GM12878 (cell line): ENCODE measurements around the gene RALGAPA2. TPM values are rescaled to one million over a fixed set of nuclear protein-coding genes. Genes with fewer than 3 reads are reported as not detected.
A peak's percentile ranks its signal among the peaks of the same experiment; 100 is the strongest.

ENCODE experiments used
- ATAC-seq: fragments of 200-7000 bp; cut with Tn5 transposase; 3 replicates; pipeline ENCODE4 v1.9.1; 2020; ENCODE audit warnings: mild to moderate bottlenecking, moderate library complexity
- BruUV-seq: library from RNA; stranded (reverse); fragments of 400-500 nt; replicated peaks from 2 replicates; lab custom pipeline; 2021; lab: Mats Ljungman, UMichigan
- CTCF ChIA-PET: fragments of 300-600 bp; sonication (Branson Sonifier 250); formaldehyde crosslinking; extraction: SDS; loops from one replicate; lab custom pipeline; 2021; ENCODE audit warnings: inconsistent platforms; lab: Yijun Ruan, JAX
- POLR2A ChIA-PET: fragments of 350-600 bp; formaldehyde crosslinking; extraction: SDS; loops from one replicate; lab custom pipeline; 2021; ENCODE audit warnings: inconsistent platforms; lab: Charles Lee
- RAD21 ChIA-PET: fragments of 300-600 bp; sonication (Branson Sonifier 250); formaldehyde crosslinking; loops from one replicate; lab custom pipeline; 2023; ENCODE audit warnings: antibody characterized with exemption; ENCODE audit not compliant: unreplicated experiment; lab: Charles Lee
- SMC1A ChIA-PET: fragments of 300-600 bp; sonication (Branson Sonifier 250); formaldehyde crosslinking; loops from one replicate; lab custom pipeline; 2023; ENCODE audit not compliant: unreplicated experiment, uncharacterized antibody; lab: Charles Lee
- DNase-seq: peaks from one replicate; pipeline ENCODE4 v3.0.0-alpha.2; 2011; ENCODE audit warnings: low read depth, low spot score
- FAIRE-seq: peaks from 3 replicates; lab custom pipeline; 2011; peaks lifted over from hg19 to GRCh38; lab: Jason Lieb, UNC
- H2AFZ ChIP-seq: 2 replicates; pipeline ENCODE4 v1.6.0; 2011; ENCODE audit warnings: low read depth, low read length, control low read depth; ENCODE audit not compliant: control insufficient read depth
- H3K27ac ChIP-seq: 2 replicates; pipeline ENCODE4 v1.5.1; 2011; ENCODE audit warnings: control low read depth; ENCODE audit not compliant: control insufficient read depth, insufficient read depth
- H3K27me3 ChIP-seq, 2 experiments: replicated peaks in 1 of 2; 2 replicates each; pipeline versions ENCODE4 v1.6.0 to v1.6.1; 2011; ENCODE audit warnings: low read length in 1 of 2; ENCODE audit not compliant: control insufficient read depth in 2 of 2, insufficient read depth in 2 of 2
- H3K36me3 ChIP-seq, 2 experiments: 2 replicates each; pipeline ENCODE4 v1.5.1; 2011; ENCODE audit warnings: low read length in 1 of 2; ENCODE audit not compliant: control insufficient read depth in 2 of 2, insufficient read depth in 2 of 2
- H3K4me1 ChIP-seq: 2 replicates; pipeline ENCODE4 v1.6.1; 2011; ENCODE audit warnings: mild to moderate bottlenecking, low read length, moderate library complexity, mixed read lengths; ENCODE audit not compliant: control insufficient read depth, insufficient read depth
- H3K4me2 ChIP-seq: 2 replicates; pipeline ENCODE4 v1.6.0; 2011; ENCODE audit warnings: control low read depth; ENCODE audit not compliant: control insufficient read depth, insufficient read depth
- H3K4me3 ChIP-seq: fragments of 200-600 bp; sonication (generic); 2 replicates; pipeline ENCODE4 v1.5.1; 2016
- H3K79me2 ChIP-seq: 2 replicates; pipeline ENCODE4 v1.6.0; 2011; ENCODE audit warnings: low read length; ENCODE audit not compliant: control insufficient read depth, insufficient read depth
- H3K9ac ChIP-seq: 2 replicates; pipeline ENCODE4 v1.8.0; 2011; ENCODE audit warnings: low read length, control low read depth, mixed read lengths; ENCODE audit not compliant: control insufficient read depth, insufficient read depth
- H3K9me3 ChIP-seq: replicated peaks from 3 replicates; pipeline ENCODE4 v1.5.1; 2011; ENCODE audit warnings: mild to moderate bottlenecking, low read length; ENCODE audit not compliant: control insufficient read depth, insufficient read depth
- H4K20me1 ChIP-seq: 2 replicates; pipeline ENCODE4 v1.6.0; 2011; ENCODE audit not compliant: control insufficient read depth, insufficient read depth
- BACH1 ChIP-seq: fragments of 450-650 bp; IDR thresholded peaks from 2 replicates; pipeline ENCODE4 v1.6.1; 2017; ENCODE audit warnings: mild to moderate bottlenecking, borderline replicate concordance
- EGR1 ChIP-seq, 2 experiments: IDR thresholded peaks; 1 replicate in 1 of 2; 2 replicates in 1 of 2; pipeline ENCODE4 v1.6.1; 2011 to 2012; ENCODE audit warnings: low read depth in 2 of 2, low read length in 2 of 2, borderline replicate concordance in 1 of 2, mild to moderate bottlenecking in 1 of 2, moderate library complexity in 1 of 2
- IRF3 ChIP-seq: fragments of 450-650 bp; IDR thresholded peaks from 2 replicates; pipeline ENCODE4 v1.6.1; 2014; ENCODE audit warnings: mild to moderate bottlenecking
- NR2F1 ChIP-seq: fragments of 450-650 bp; conservative IDR thresholded peaks from 2 replicates; pipeline ENCODE4 v1.6.1; 2017; ENCODE audit warnings: mild to moderate bottlenecking
- RB1 ChIP-seq: fragments of 450-650 bp; formaldehyde crosslinking; IDR thresholded peaks from 2 replicates; pipeline ENCODE4 v1.6.1; 2017; ENCODE audit warnings: mild to moderate bottlenecking, borderline replicate concordance
- RELB ChIP-seq: fragments of 450-650 bp; IDR thresholded peaks from 2 replicates; pipeline ENCODE4 v1.6.1; 2017; ENCODE audit warnings: low read depth, mild to moderate bottlenecking, moderate library complexity
- STAT3 ChIP-seq: IDR thresholded peaks from 2 replicates; pipeline ENCODE4 v1.6.1; 2011; ENCODE audit warnings: low read depth, low read length, improper control_type of control experiment
- YY1 ChIP-seq: IDR thresholded peaks from 2 replicates; pipeline ENCODE4 v1.6.1; 2011; ENCODE audit warnings: low read depth, mild to moderate bottlenecking, low read length
- WGBS: methylation state at CpG from one replicate; pipeline ENCODE4 v1.1.6; 2016; ENCODE audit warnings: low lambda C conversion rate; ENCODE audit not compliant: insufficient replicate concordance, insufficient coverage; ENCODE audit errors: missing lambda C conversion rate; 5-methylcytosine and 5-hydroxymethylcytosine counted together
- in situ Hi-C: fragments of 300-500 bp; cut with MboI; formaldehyde crosslinking; loops from 9 replicates; pipeline ENCODE4 v1.14.3; 2018; ENCODE audit warnings: mixed read lengths
- intact Hi-C: fragments of 100-400 bp; cut with micrococcal nuclease; formaldehyde crosslinking; loops from one replicate; pipeline ENCODE4 v1.14.2; 2022; ENCODE audit not compliant: unreplicated experiment
- polyA plus RNA-seq, 11 experiments: library from polyadenylated mRNA; depleted of rRNA in 4 of 11; unstranded in 6 of 11; stranded (reverse) in 5 of 11; fragments of >200 nt; fragmentation: Nextera tagmentation in 4 of 11; fragmentation: Illumina TruSeq in 1 of 11; extraction: Ambion mirVana in 4 of 11; extraction: Trizol in 1 of 11; gene quantifications; 1 replicate in 1 of 11; 2 replicates in 10 of 11; pipeline versions ENCODE4 v1.2.1 to v1.2.3, GENCODE V29; 2011 to 2016; ENCODE audit warnings: inconsistent platforms in 2 of 11, missing spikeins in 2 of 11, low read depth in 1 of 11
- total RNA-seq, 4 experiments: library from RNA; depleted of rRNA in 3 of 4; stranded (reverse); fragments of >200 nt in 3 of 4; fragmentation: Illumina TruSeq in 1 of 4; extraction: Trizol in 1 of 4; gene quantifications; 2 replicates each; pipeline versions ENCODE4 v1.2.1 to v1.2.3, GENCODE V29; 2013 to 2021

RALGAPA2 gene
- total and polyA plus RNA-seq, 10 of the 15 experiments (the other 5 are each of a cell fraction or from before 2014, with no cell fraction given), result 2.9 to 29.4 (median 19.6) TPM

GRCh38 chr20:20641783-20642182 is 70.7 kb downstream of the RALGAPA2 start:
- no peak overlapping the region for H3K4me3 ChIP-seq
- BruUV-seq, result no TSS peak
- no peaks in the 10 kb centered on the region for H3K4me1 ChIP-seq
- 94% methylated on average over 1 of the region's 2 CpGs for WGBS
- H3K27me3 ChIP-seq, result no peaks in the 10 kb centered on the region
- H3K9me3 ChIP-seq, result no peaks in the 10 kb centered on the region
- H3K4me2 ChIP-seq, result no peak overlapping the region
- TF ChIP-seq STAT3, result no peak
- FAIRE-seq (no peak), ATAC-seq (no peak), DNase-seq (no peak)
- no peaks in the 10 kb centered on the region for H4K20me1 ChIP-seq
- in situ Hi-C loops, result no loop called here
- ChIA-PET SMC1A (interaction anchor here (0.8 kb wide), 1 partner anchor 17 kb away, joined by 3 read pairs; no protein-coding TSS in a partner anchor), POLR2A (no interaction called here), CTCF (interaction anchor here (1.1 to 1.8 kb wide), 2 partner anchors 14 to 48 kb away, joined by 3 to 6 read pairs; no protein-coding TSS in a partner anchor), RAD21 (no interaction called here)
- no peak overlapping the region for H3K27ac ChIP-seq
- H3K36me3 ChIP-seq, result peaks cover 2 to 12% of the 10 kb centered on the region in 2 experiments; a peak in 3 of 4 replicates
- H3K79me2 ChIP-seq, result no peaks in the 10 kb centered on the region
- H2AFZ ChIP-seq, result no peak overlapping the region
- intact Hi-C loops, result no loop called here
- H3K9ac ChIP-seq, result no peak overlapping the region

GRCh38 chr20:20638878-20639277 is 73.6 kb downstream of the RALGAPA2 start:
- Histone ChIP-seq H4K20me1 (no peaks in the 10 kb centered on the region), H3K9ac (no peak overlapping the region), H3K4me2 (no peak overlapping the region), H3K9me3 (no peaks in the 10 kb centered on the region), H3K79me2 (no peaks in the 10 kb centered on the region), H2AFZ (no peak overlapping the region), H3K4me3 (no peak overlapping the region), H3K36me3 (peaks cover 8 to 19% of the 10 kb centered on the region in 2 experiments), H3K4me1 (no peaks in the 10 kb centered on the region), H3K27ac (no peak overlapping the region), H3K27me3 (no peaks in the 10 kb centered on the region)
- in situ Hi-C loops, result no loop called here
- intact Hi-C loops, result no loop called here
- ChIA-PET RAD21 (no interaction called here), CTCF (interaction anchor here (1.5 kb wide), 1 partner anchor 27 kb away, joined by 5 read pairs; no protein-coding TSS in a partner anchor), POLR2A (no interaction called here), SMC1A (no interaction called here)
- DNase-seq (no peak), ATAC-seq (peak; percentile 46; the same call in 2 of the 3 replicates), FAIRE-seq (no peak)
- WGBS, result 73% methylated on average over 2 of the region's 2 CpGs
- TF ChIP-seq IRF3 (no peak), NR2F1 (peak; percentile 67), RELB (no peak), YY1 (no peak), RB1 (no peak), BACH1 (no peak), EGR1 (IDR thresholded peaks at IDR 0.05; ENCODE audit: borderline replicate concordance in 1 of 2, low read depth in 2 of 2, low read length in 2 of 2) (no peak)
- no TSS peak for BruUV-seq
